Glutamatergic neuron (in vitro differentiated cells): ENCODE measurements around the gene BMP7. TPM values are rescaled to one million over a fixed set of nuclear protein-coding genes. Genes with fewer than 3 reads are reported as not detected.

Source experiments
- DNase-seq: peaks from one replicate; pipeline ENCODE4 v3.0.0; 2022
- H3K27ac Mint-ChIP-seq: one replicate; pipeline ENCODE4 v1.8.0; 2020; ENCODE audit warnings: mild to moderate bottlenecking, mixed read lengths, inconsistent platforms; ENCODE audit not compliant: unreplicated experiment
- H3K27me3 Mint-ChIP-seq: one replicate; pipeline ENCODE4 v1.8.0; 2020; ENCODE audit warnings: mild to moderate bottlenecking, moderate library complexity, mixed read lengths, inconsistent platforms; ENCODE audit not compliant: unreplicated experiment
- H3K36me3 Mint-ChIP-seq: one replicate; pipeline ENCODE4 v1.8.0; 2020; ENCODE audit warnings: mild to moderate bottlenecking, mixed read lengths, inconsistent platforms; ENCODE audit not compliant: unreplicated experiment
- H3K4me1 Mint-ChIP-seq: one replicate; pipeline ENCODE4 v1.8.0; 2020; ENCODE audit warnings: mild to moderate bottlenecking, low read depth, mixed read lengths, inconsistent platforms; ENCODE audit not compliant: unreplicated experiment
- H3K4me3 Mint-ChIP-seq: one replicate; pipeline ENCODE4 v1.8.0; 2020; ENCODE audit warnings: mild to moderate bottlenecking, mixed read lengths, inconsistent platforms; ENCODE audit not compliant: unreplicated experiment
- H3K9me3 Mint-ChIP-seq: one replicate; pipeline ENCODE4 v1.8.0; 2020; ENCODE audit warnings: mild to moderate bottlenecking, moderate library complexity, mixed read lengths, inconsistent platforms; ENCODE audit not compliant: unreplicated experiment
- total RNA-seq: library from RNA; stranded (reverse); fragmentation: NEBNext Ultra II Directional; extraction: Animal tissue kit (Norgen Biotek cat#: 25700); gene quantifications from one replicate; pipeline ENCODE4 v1.2.1, GENCODE V29; 2021; ENCODE audit not compliant: unreplicated experiment
- TF ChIP-seq, protein P1 (sequence below): fragments of 200-600 bp; sonication (generic); IDR thresholded peaks from one replicate; pipeline ENCODE4 v1.5.0; 2021; ENCODE audit not compliant: partially characterized antibody, unreplicated experiment

BMP7 gene
- total RNA-seq, 1 donor from 2014 or later = 8.7 TPM

DNA sequence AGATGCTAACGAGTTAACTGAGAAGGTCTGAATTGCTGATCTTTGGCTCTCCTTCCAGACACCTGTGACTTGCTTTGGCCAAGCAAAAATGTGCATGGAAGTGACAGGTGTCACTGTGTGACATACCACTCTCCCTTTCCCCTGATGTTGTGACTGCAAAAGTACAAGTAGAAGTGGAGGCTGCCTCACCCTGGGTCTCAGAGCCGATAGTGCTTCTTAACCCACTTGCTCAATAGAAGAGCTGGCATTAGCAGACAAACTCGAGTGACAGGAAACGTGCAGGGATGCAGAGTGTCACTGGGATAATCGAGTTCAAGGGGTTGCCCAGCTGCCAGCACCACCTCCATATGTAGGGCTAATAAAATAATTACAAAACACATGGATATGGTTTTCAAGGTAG is 46.8 kb upstream of the BMP7 start:
- Mint-ChIP-seq H3K27ac (no peak overlapping the region), H3K4me1 (peaks cover 5% of the 10 kb centered on the region), H3K27me3 (peaks cover 2% of the 10 kb centered on the region), H3K9me3 (peaks cover 2% of the 10 kb centered on the region), H3K4me3 (no peak overlapping the region), H3K36me3 (no peaks in the 10 kb centered on the region)
- TF ChIP-seq, protein P1, sequence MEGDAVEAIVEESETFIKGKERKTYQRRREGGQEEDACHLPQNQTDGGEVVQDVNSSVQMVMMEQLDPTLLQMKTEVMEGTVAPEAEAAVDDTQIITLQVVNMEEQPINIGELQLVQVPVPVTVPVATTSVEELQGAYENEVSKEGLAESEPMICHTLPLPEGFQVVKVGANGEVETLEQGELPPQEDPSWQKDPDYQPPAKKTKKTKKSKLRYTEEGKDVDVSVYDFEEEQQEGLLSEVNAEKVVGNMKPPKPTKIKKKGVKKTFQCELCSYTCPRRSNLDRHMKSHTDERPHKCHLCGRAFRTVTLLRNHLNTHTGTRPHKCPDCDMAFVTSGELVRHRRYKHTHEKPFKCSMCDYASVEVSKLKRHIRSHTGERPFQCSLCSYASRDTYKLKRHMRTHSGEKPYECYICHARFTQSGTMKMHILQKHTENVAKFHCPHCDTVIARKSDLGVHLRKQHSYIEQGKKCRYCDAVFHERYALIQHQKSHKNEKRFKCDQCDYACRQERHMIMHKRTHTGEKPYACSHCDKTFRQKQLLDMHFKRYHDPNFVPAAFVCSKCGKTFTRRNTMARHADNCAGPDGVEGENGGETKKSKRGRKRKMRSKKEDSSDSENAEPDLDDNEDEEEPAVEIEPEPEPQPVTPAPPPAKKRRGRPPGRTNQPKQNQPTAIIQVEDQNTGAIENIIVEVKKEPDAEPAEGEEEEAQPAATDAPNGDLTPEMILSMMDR = no peak
- DNase-seq = no peak

DNA sequence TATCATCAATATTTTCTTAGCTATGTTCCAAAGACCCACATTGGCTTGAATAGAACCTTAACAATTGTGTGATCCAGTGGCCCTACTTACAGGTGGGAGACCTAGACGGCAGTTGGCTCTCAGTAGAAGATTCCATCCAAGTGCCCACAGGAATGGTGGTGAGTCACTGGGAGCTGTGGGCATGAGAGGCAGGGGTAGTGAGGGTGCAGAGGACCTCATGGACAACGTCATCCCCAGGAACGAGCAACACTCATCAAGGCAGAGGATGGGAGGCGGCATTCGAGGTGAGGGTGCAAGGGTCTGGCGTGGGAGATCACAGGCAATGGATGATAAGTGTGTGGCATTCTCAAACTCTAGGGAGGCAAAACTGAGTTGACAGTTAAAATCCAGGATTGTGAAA is 45.7 kb upstream of the BMP7 start:
- no peak overlapping the region for H3K27ac Mint-ChIP-seq
- H3K4me3 Mint-ChIP-seq = no peak overlapping the region
- H3K4me1 Mint-ChIP-seq = peaks cover 8% of the 10 kb centered on the region
- TF ChIP-seq, protein P1 = no peak
- peaks cover 2% of the 10 kb centered on the region for H3K9me3 Mint-ChIP-seq
- no peak for DNase-seq
- peaks cover 2% of the 10 kb centered on the region for H3K27me3 Mint-ChIP-seq
- no peaks in the 10 kb centered on the region for H3K36me3 Mint-ChIP-seq

DNA sequence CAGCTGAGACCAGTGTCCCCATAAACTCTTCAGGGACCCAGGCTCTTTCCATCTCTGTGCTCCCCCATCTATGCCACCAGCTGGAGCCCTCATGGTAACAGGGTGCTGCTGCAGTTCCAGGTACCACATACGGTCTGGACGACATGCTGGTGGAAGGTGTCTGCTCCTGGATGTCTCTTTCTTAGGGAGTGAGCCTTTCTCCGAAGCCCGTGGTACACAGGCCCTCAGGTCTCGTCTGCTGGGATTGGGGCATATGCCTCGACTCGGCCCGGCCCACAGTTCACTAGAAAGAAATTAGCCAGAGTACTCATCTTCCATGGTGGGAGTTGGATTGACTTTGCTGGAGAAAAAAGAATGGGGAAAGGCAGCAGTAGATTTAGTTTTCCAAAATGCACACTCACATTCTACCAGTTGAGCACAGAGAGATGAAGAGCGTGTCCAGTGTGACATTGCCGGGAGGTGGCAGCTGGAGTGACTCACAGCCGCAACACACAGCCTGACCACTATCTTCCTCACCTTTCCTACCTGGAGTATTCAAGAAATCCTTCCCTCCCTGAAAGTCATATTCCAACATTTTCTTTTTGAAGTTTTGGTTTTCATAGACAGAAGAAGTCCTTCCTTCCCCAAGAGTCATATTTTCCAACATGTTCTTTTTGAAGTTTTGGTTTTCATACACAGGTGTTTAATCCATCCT is 44.5 kb upstream of the BMP7 start:
- H3K4me1 Mint-ChIP-seq = peaks cover 9% of the 10 kb centered on the region
- no peak for DNase-seq
- TF ChIP-seq, protein P1 = no peak
- H3K36me3 Mint-ChIP-seq = peaks cover 2% of the 10 kb centered on the region
- H3K9me3 Mint-ChIP-seq = peaks cover 2% of the 10 kb centered on the region
- H3K4me3 Mint-ChIP-seq = no peak overlapping the region
- no peak overlapping the region for H3K27ac Mint-ChIP-seq
- H3K27me3 Mint-ChIP-seq = peaks cover 2% of the 10 kb centered on the region

DNA sequence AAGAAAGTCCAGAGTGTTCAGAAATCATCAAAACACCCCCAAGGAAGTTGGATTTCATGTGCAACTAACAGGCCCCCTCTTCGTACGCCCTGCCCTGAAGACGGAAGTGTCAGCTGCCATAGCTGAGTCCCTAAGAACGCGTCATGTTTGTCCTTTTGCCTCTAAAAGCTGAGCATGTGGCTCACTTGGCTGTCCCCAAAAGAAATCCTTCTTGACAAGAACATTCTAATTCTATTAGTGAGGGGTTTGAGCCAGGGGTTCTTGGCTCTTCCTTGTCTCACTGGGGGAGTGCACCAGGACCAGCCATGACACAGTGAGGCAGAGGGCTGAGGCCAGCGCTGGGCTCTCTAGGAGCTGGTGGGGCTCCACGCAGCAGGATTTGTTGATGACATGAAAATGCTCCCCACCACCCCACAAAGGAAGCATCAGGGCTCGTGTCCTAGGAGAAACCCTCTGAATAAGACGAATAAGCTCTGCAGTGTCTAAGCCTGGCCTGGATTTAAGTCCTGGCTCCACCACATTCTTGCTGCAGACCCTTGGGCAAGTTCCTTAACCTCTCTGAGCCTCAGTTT is 43.2 kb upstream of the BMP7 start:
- TF ChIP-seq, protein P1 = no peak
- no peak overlapping the region for H3K4me3 Mint-ChIP-seq
- peaks cover 4% of the 10 kb centered on the region for H3K27me3 Mint-ChIP-seq
- peaks cover 2% of the 10 kb centered on the region for H3K9me3 Mint-ChIP-seq
- DNase-seq = no peak
- peaks cover 4% of the 10 kb centered on the region for H3K36me3 Mint-ChIP-seq
- peaks cover 10% of the 10 kb centered on the region for H3K4me1 Mint-ChIP-seq
- H3K27ac Mint-ChIP-seq = no peak overlapping the region
